SK-N-SH treated with all-trans-retinoic acid at 6 μM for 48 hours (cell line): Measurements from ENCODE around the gene LRCH1.

Experiments
- ATAC-seq: fragments of 200-7000 bp; cut with Tn5 transposase; 3 replicates; pipeline ENCODE4 v1.9.1; 2020; ENCODE audit warnings: mild to moderate bottlenecking, moderate library complexity
- ARNTL ChIP-seq: fragments of 450-650 bp; formaldehyde crosslinking; IDR thresholded peaks from 2 replicates; pipeline ENCODE4 v1.5.0; 2020; ENCODE audit warnings: low read depth, mild to moderate bottlenecking, moderate library complexity, borderline replicate concordance
- BACH2 ChIP-seq: fragments of 250-450 bp; sonication (Bioruptor Pico); IDR thresholded peaks from 2 replicates; pipeline ENCODE4 v1.9.0; 2021; ENCODE audit warnings: mild to moderate bottlenecking, borderline replicate concordance
- CREB5 ChIP-seq: fragments of 250-450 bp; sonication (Bioruptor Pico); IDR thresholded peaks from 2 replicates; pipeline ENCODE4 v1.5.1; 2020; ENCODE audit warnings: low read depth, mild to moderate bottlenecking, moderate library complexity
- CSDC2 ChIP-seq: fragments of 250-450 bp; sonication (Bioruptor Pico); IDR thresholded peaks from 2 replicates; pipeline ENCODE4 v1.5.0; 2020; ENCODE audit warnings: mild to moderate bottlenecking, moderate library complexity
- CSRNP3 ChIP-seq: fragments of 250-450 bp; sonication (Bioruptor Pico); IDR thresholded peaks from 2 replicates; pipeline ENCODE4 v1.5.1; 2021; ENCODE audit warnings: mild to moderate bottlenecking, moderate library complexity
- ESRRG ChIP-seq: fragments of 250-450 bp; sonication (Bioruptor Pico); IDR thresholded peaks from 2 replicates; pipeline ENCODE4 v1.6.1; 2021; ENCODE audit warnings: mild to moderate bottlenecking
- GLIS3 ChIP-seq: fragments of 250-450 bp; sonication (Bioruptor Pico); IDR thresholded peaks from 2 replicates; pipeline ENCODE4 v1.5.0; 2020; ENCODE audit warnings: mild to moderate bottlenecking, moderate library complexity
- ISL1 ChIP-seq: fragments of 250-450 bp; sonication (Bioruptor Pico); IDR thresholded peaks from 2 replicates; pipeline ENCODE4 v2.1.2; 2022; ENCODE audit warnings: mild to moderate bottlenecking, moderate library complexity
- OSR1 ChIP-seq: fragments of 250-450 bp; sonication (Bioruptor Pico); IDR thresholded peaks from 2 replicates; pipeline ENCODE4 v1.8.0; 2022; ENCODE audit warnings: moderate library complexity, mild to moderate bottlenecking, inconsistent platforms
- PPARA ChIP-seq: fragments of 250-450 bp; sonication (Bioruptor Pico); IDR thresholded peaks from 2 replicates; pipeline ENCODE4 v1.5.0; 2020; ENCODE audit warnings: mild to moderate bottlenecking, borderline replicate concordance
- RARB ChIP-seq: fragments of 250-450 bp; sonication (Bioruptor Pico); IDR thresholded peaks from 2 replicates; pipeline ENCODE4 v1.8.0; 2021; ENCODE audit warnings: mild to moderate bottlenecking, moderate library complexity
- SNAI2 ChIP-seq: fragments of 250-450 bp; sonication (Bioruptor Pico); IDR thresholded peaks from 2 replicates; pipeline ENCODE4 v1.5.0; 2020; ENCODE audit warnings: mild to moderate bottlenecking, moderate library complexity
- TCF4 ChIP-seq: fragments of 250-450 bp; sonication (Bioruptor Pico); IDR thresholded peaks from 2 replicates; pipeline ENCODE4 v1.8.0; 2021; ENCODE audit warnings: mild to moderate bottlenecking, moderate library complexity, borderline replicate concordance
- TOX ChIP-seq: fragments of 250-450 bp; sonication (Bioruptor Pico); IDR thresholded peaks from 2 replicates; pipeline ENCODE4 v1.8.0; 2021; ENCODE audit warnings: mild to moderate bottlenecking, moderate library complexity, borderline replicate concordance
- TSHZ2 ChIP-seq: fragments of 250-450 bp; sonication (Bioruptor Pico); IDR thresholded peaks from 2 replicates; pipeline ENCODE4 v1.5.0; 2020; ENCODE audit warnings: mild to moderate bottlenecking, moderate library complexity
- ZC3H10 ChIP-seq: fragments of 250-450 bp; sonication (Bioruptor Pico); IDR thresholded peaks from 2 replicates; pipeline ENCODE4 v1.5.1; 2021; ENCODE audit warnings: mild to moderate bottlenecking, moderate library complexity
- ZFP3 ChIP-seq: fragments of 250-450 bp; sonication (Bioruptor Pico); IDR thresholded peaks from 2 replicates; pipeline ENCODE4 v1.5.0; 2020; ENCODE audit warnings: mild to moderate bottlenecking, moderate library complexity
- ZFP30 ChIP-seq: fragments of 450-650 bp; formaldehyde crosslinking; IDR thresholded peaks from 2 replicates; pipeline ENCODE4 v1.5.0; 2022; ENCODE audit warnings: mild to moderate bottlenecking, moderate library complexity
- ZNF565 ChIP-seq: fragments of 450-650 bp; formaldehyde crosslinking; conservative IDR thresholded peaks from 2 replicates; pipeline ENCODE4 v1.5.0; 2020; ENCODE audit warnings: low read depth, mild to moderate bottlenecking, moderate library complexity
- ZNF8 ChIP-seq: fragments of 450-650 bp; formaldehyde crosslinking; IDR thresholded peaks from 2 replicates; pipeline ENCODE4 v1.5.0; 2020; ENCODE audit warnings: mild to moderate bottlenecking, moderate library complexity
- TF ChIP-seq, protein P1 (sequence below): fragments of 250-450 bp; sonication (Bioruptor Pico); IDR thresholded peaks from 2 replicates; pipeline ENCODE4 v1.8.0; 2020; ENCODE audit warnings: mild to moderate bottlenecking, moderate library complexity, borderline replicate concordance

LRCH1 gene

GRCh38 chr13:46716821-46717220 lies 163.9 kb downstream of the LRCH1 start:
- peak; percentile 49 for ATAC-seq
- TF ChIP-seq TOX, result 0 out of 2 replicates have a peak, but pooled peaks have one; percentile 6
- TF ChIP-seq ZC3H10 (CRISPR knock-in tag), result no peak

- TF ChIP-seq TCF4 (CRISPR knock-in tag) (no peak), ZNF565 (CRISPR knock-in tag) (no peak), ZC3H10 (CRISPR knock-in tag) (no peak), CSRNP3 (CRISPR knock-in tag) (no peak), GLIS3 (CRISPR knock-in tag) (no peak), ZFP30 (CRISPR knock-in tag) (no peak), PPARA (CRISPR knock-in tag) (no peak), ZNF8 (no peak), SNAI2 (CRISPR knock-in tag) (no peak), CREB5 (CRISPR knock-in tag) (no peak)
- ATAC-seq, result no peak
Measured at GRCh38 chr13:46717275-46717674, 164.3 kb downstream of the LRCH1 start.

DNA sequence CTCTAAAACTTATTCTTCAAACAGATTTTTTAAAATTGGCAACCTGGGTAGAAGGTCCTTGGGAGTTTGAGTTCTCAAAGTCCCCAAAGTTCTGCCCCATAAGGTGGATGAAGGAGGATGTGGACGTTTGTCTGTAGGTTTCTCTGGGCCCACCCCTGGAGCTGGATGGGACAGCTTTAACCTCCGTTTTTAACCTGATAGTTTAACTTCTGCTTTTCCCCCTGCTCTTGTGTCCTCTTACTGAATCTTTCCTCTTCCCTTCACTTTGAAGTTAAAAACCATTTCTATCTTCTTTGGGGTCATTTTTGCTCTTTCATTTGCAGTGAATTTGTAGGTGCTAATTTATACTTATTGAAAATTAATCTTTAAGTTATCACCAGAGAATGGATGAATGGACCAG lies 164.9 kb downstream of the LRCH1 start:
- ATAC-seq, result no peak
- TF ChIP-seq TCF4 (CRISPR knock-in tag), result no peak
- TF ChIP-seq CSDC2 (CRISPR knock-in tag), result no peak
- no peak for TF ChIP-seq CSRNP3 (CRISPR knock-in tag)
- TF ChIP-seq PPARA (CRISPR knock-in tag), result no peak
- TF ChIP-seq RARB (CRISPR knock-in tag), result no peak
- TF ChIP-seq ARNTL (CRISPR knock-in tag), result no peak

DNA sequence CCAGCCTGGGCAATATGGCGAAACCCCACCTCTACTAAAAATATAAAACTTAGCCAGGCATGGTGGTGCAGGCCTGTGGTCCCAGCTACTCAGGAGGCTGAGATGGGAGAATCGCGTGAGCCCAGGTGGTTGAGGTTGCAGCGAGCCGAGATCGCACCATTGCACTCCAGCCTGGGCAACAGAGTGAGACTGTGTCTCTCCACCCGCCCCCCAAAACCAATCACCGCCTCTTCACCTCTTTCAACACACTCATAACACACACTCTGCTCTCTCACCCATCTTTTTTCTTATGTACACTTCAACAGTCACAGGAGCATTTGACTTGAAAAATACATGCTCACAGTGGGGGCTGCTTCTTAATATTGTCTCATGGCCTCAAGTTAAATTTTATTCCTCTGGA lies 167.2 kb downstream of the LRCH1 start:
- no peak for ATAC-seq
- no peak for TF ChIP-seq ISL1
- TF ChIP-seq TSHZ2, result no peak
- TF ChIP-seq CREB5 (CRISPR knock-in tag), result no peak
- TF ChIP-seq ZFP3 (CRISPR knock-in tag), result no peak
- no peak for TF ChIP-seq ZFP30 (CRISPR knock-in tag)
- TF ChIP-seq RARB (CRISPR knock-in tag), result no peak
- no peak for TF ChIP-seq TCF4 (CRISPR knock-in tag)
- TF ChIP-seq SNAI2 (CRISPR knock-in tag), result no peak
- TF ChIP-seq BACH2 (CRISPR knock-in tag), result no peak
- no peak for TF ChIP-seq OSR1
- TF ChIP-seq ZC3H10 (CRISPR knock-in tag), result no peak
- TF ChIP-seq, protein P1, sequence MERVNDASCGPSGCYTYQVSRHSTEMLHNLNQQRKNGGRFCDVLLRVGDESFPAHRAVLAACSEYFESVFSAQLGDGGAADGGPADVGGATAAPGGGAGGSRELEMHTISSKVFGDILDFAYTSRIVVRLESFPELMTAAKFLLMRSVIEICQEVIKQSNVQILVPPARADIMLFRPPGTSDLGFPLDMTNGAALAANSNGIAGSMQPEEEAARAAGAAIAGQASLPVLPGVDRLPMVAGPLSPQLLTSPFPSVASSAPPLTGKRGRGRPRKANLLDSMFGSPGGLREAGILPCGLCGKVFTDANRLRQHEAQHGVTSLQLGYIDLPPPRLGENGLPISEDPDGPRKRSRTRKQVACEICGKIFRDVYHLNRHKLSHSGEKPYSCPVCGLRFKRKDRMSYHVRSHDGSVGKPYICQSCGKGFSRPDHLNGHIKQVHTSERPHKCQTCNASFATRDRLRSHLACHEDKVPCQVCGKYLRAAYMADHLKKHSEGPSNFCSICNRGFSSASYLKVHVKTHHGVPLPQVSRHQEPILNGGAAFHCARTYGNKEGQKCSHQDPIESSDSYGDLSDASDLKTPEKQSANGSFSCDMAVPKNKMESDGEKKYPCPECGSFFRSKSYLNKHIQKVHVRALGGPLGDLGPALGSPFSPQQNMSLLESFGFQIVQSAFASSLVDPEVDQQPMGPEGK (CRISPR knock-in tag), result no peak
- no peak for TF ChIP-seq PPARA (CRISPR knock-in tag)
- no peak for TF ChIP-seq ESRRG (CRISPR knock-in tag)
